OCI-LY1 (cell line): ENCODE measurements around the gene SH3RF1.
"Not testable (repeated sequence)": the region's sequence is repeated elsewhere in the genome, so short reads cannot be mapped to it uniquely, and the experiment has no call there.

Source experiments
- CTCF ChIP-seq: fragments of 200-600 bp; sonication (generic), shearing (Covaris generic); IDR thresholded peaks from 2 replicates; pipeline ENCODE4 v1.5.1; 2017; ENCODE audit warnings: mild to moderate bottlenecking, antibody characterized with exemption, low read length, moderate library complexity, mixed read lengths
- EZH2 ChIP-seq: fragments of 200-600 bp; sonication (generic), shearing (Covaris generic); IDR thresholded peaks from 2 replicates; pipeline ENCODE4 v1.8.0; 2017; ENCODE audit warnings: borderline replicate concordance, mixed run types, mild to moderate bottlenecking, antibody characterized with exemption, low read length, moderate library complexity, mixed read lengths

GRCh38 chr4:169203278-169203677 is 67.5 kb downstream of the SH3RF1 start:
- not testable (repeated sequence) for TF ChIP-seq CTCF, EZH2
